GM21390 (cell line): ENCODE measurements around the gene GSTK1.

Source experiments
- ATAC-seq: cut with Tn5 transposase; IDR thresholded peaks from one replicate; pipeline ENCODE4 v1.9.1; 2021; ENCODE audit not compliant: unreplicated experiment

The GSTK1 gene

GRCh38 chr7:143290293-143290692 is 27.1 kb downstream of the GSTK1 start:
- ATAC-seq, result no peak

GRCh38 chr7:143292876-143293275 is 29.6 kb downstream of the GSTK1 start:
- ATAC-seq, result no peak

GRCh38 chr7:143295870-143296269 is 32.6 kb downstream of the GSTK1 start:
- no peak for ATAC-seq

GRCh38 chr7:143296686-143297085 is 33.4 kb downstream of the GSTK1 start:
- no peak for ATAC-seq

- ATAC-seq, result no peak
Observed at GRCh38 chr7:143299346-143299745, 36.1 kb downstream of the GSTK1 start.

- ATAC-seq, result no peak
Observed at GRCh38 chr7:143299840-143300239, 36.6 kb downstream of the GSTK1 start.

- no peak for ATAC-seq
Observed at GRCh38 chr7:143300959-143301935, 38.0 kb downstream of the GSTK1 start.

- no peak for ATAC-seq
Observed at GRCh38 chr7:143303733-143304132, 40.5 kb downstream of the GSTK1 start.

- ATAC-seq, result no peak
Observed at GRCh38 chr7:143304938-143305337, 41.7 kb downstream of the GSTK1 start.

- ATAC-seq, result no peak
Observed at GRCh38 chr7:143305423-143306070, 42.3 kb downstream of the GSTK1 start.

GRCh38 chr7:143308632-143309031 is 45.4 kb downstream of the GSTK1 start:
- ATAC-seq, result no peak

GRCh38 chr7:143314127-143314526 is 50.9 kb downstream of the GSTK1 start:
- ATAC-seq, result no peak

- no peak for ATAC-seq
Observed at GRCh38 chr7:143315776-143316175, 52.5 kb downstream of the GSTK1 start, which contains the start of gene CLCN1. Gene CLCN1, plus strand, starts transcription at chr7:143316111. Its CDS starts 102 bp downstream, at chr7:143316213.

GRCh38 chr7:143316492-143316891 is 53.3 kb downstream of the GSTK1 start:
- no peak for ATAC-seq

- ATAC-seq, result no peak
Observed at GRCh38 chr7:143318661-143319060, 55.4 kb downstream of the GSTK1 start.
